HUES64 (cell line): ENCODE results near the gene TOE1.
"Not testable (repeated sequence)": the region's sequence is repeated elsewhere in the genome, so short reads cannot be mapped to it uniquely, and the experiment has no call there.

Experiments used
- H3K27ac ChIP-seq: 2 replicates; pipeline ENCODE4 v1.7.0; 2013; ENCODE audit warnings: low read depth, low read length, inconsistent platforms
- H3K27me3 ChIP-seq: 2 replicates; pipeline ENCODE4 v1.6.1; 2013; ENCODE audit warnings: mild to moderate bottlenecking, low read length; ENCODE audit not compliant: insufficient read depth
- H3K36me3 ChIP-seq: 2 replicates; pipeline ENCODE4 v1.6.1; 2013; ENCODE audit warnings: mild to moderate bottlenecking, low read length; ENCODE audit not compliant: insufficient read depth
- H3K4me1 ChIP-seq: 2 replicates; pipeline ENCODE4 v1.6.1; 2013; ENCODE audit warnings: mild to moderate bottlenecking, low read length, moderate library complexity; ENCODE audit not compliant: insufficient read depth
- H3K4me3 ChIP-seq: 2 replicates; pipeline ENCODE4 v1.5.1; 2013; ENCODE audit warnings: mild to moderate bottlenecking, low read length, moderate library complexity
- H3K9ac ChIP-seq: 2 replicates; pipeline ENCODE4 v1.6.1; 2013; ENCODE audit warnings: mild to moderate bottlenecking, low read depth, low read length
- H3K9me3 ChIP-seq: 2 replicates; pipeline ENCODE4 v1.6.1; 2013; ENCODE audit warnings: low read depth, low read length; ENCODE audit not compliant: insufficient read depth
- WGBS: fragments of 150-250, 120-280 bp; methylation state at CpG from one replicate; pipeline ENCODE4 v1.1.7; 2013; ENCODE audit warnings: missing lambda C conversion rate; 5-methylcytosine and 5-hydroxymethylcytosine counted together

Gene TOE1

GRCh38 chr1:45381243-45381642 lies 41.3 kb downstream of the TOE1 start:
- Histone ChIP-seq H3K4me3 (no peak overlapping the region), H3K4me1 (no peaks in the 10 kb centered on the region), H3K36me3 (no peaks in the 10 kb centered on the region), H3K27me3 (no peaks in the 10 kb centered on the region), H3K9ac (no peak overlapping the region), H3K27ac (no peak overlapping the region), H3K9me3 (no peaks in the 10 kb centered on the region)
- 97% methylated on average over 2 of the region's 2 CpGs for WGBS

- no peaks in the 10 kb centered on the region for H3K27me3 ChIP-seq
- H3K4me3 ChIP-seq = no peak overlapping the region
- no peak overlapping the region for H3K27ac ChIP-seq
- H3K9me3 ChIP-seq = no peaks in the 10 kb centered on the region
- H3K4me1 ChIP-seq = no peaks in the 10 kb centered on the region
- no peak overlapping the region for H3K9ac ChIP-seq
- WGBS = 90% methylated on average over 1 of the region's 1 CpG
- H3K36me3 ChIP-seq = no peaks in the 10 kb centered on the region
Measured at GRCh38 chr1:45383191-45383590, 43.2 kb downstream of the TOE1 start.

- 91% methylated on average over 1 of the region's 4 CpGs for WGBS
- H3K9ac ChIP-seq, H3K27me3 ChIP-seq, H3K36me3 ChIP-seq, H3K9me3 ChIP-seq, H3K27ac ChIP-seq, H3K4me3 ChIP-seq, H3K4me1 ChIP-seq: not testable (repeated sequence)
Measured at GRCh38 chr1:45384213-45384612, 44.2 kb downstream of the TOE1 start.

GRCh38 chr1:45385302-45385701 lies 45.3 kb downstream of the TOE1 start:
- H3K36me3 ChIP-seq = no peaks in the 10 kb centered on the region
- no peaks in the 10 kb centered on the region for H3K9me3 ChIP-seq
- H3K9ac ChIP-seq = no peak overlapping the region
- H3K27me3 ChIP-seq = no peaks in the 10 kb centered on the region
- no peak overlapping the region for H3K27ac ChIP-seq
- H3K4me1 ChIP-seq = no peaks in the 10 kb centered on the region
- no peak overlapping the region for H3K4me3 ChIP-seq
- 100% methylated on average over 3 of the region's 3 CpGs for WGBS

- H3K4me3 ChIP-seq = no peak overlapping the region
- 98% methylated on average over 3 of the region's 3 CpGs for WGBS
- no peaks in the 10 kb centered on the region for H3K27me3 ChIP-seq
- no peaks in the 10 kb centered on the region for H3K36me3 ChIP-seq
- no peaks in the 10 kb centered on the region for H3K4me1 ChIP-seq
- no peaks in the 10 kb centered on the region for H3K9me3 ChIP-seq
- no peak overlapping the region for H3K9ac ChIP-seq
- H3K27ac ChIP-seq = no peak overlapping the region
Measured at GRCh38 chr1:45386219-45386618, 46.2 kb downstream of the TOE1 start.
